Activated T-cell treated with anti-CD3 and anti-CD28 coated beads, Interleukin-2, amount 50 U/mL, for 24 hours (primary cell): ENCODE data around the gene CEP72.
"Not testable (repeated sequence)": the region's sequence is repeated elsewhere in the genome, so short reads cannot be mapped to it uniquely, and the experiment has no call there.

ENCODE experiments used
- DNase-seq: peaks from one replicate; pipeline ENCODE4 v3.0.0-alpha.2; 2020
- H3K27ac Mint-ChIP-seq: 2 replicates; pipeline ENCODE4 v1.8.0; 2020; ENCODE audit warnings: mild to moderate bottlenecking, mixed read lengths
- H3K27me3 Mint-ChIP-seq: 2 replicates; pipeline ENCODE4 v1.8.0; 2020; ENCODE audit warnings: mixed read lengths
- H3K36me3 Mint-ChIP-seq: 2 replicates; pipeline ENCODE4 v1.8.0; 2020; ENCODE audit warnings: low read depth, mixed read lengths
- H3K4me1 Mint-ChIP-seq: 2 replicates; pipeline ENCODE4 v1.8.0; 2020; ENCODE audit warnings: low read depth, mixed read lengths
- H3K4me3 Mint-ChIP-seq: 2 replicates; pipeline ENCODE4 v1.8.0; 2020; ENCODE audit warnings: mild to moderate bottlenecking, moderate library complexity, mixed read lengths
- H3K9me3 Mint-ChIP-seq: 2 replicates; pipeline ENCODE4 v1.8.0; 2020; ENCODE audit warnings: mixed read lengths

CEP72 gene

GRCh38 chr5:624118-624950, 12.2 kb downstream of the CEP72 start:
- Mint-ChIP-seq H3K27ac (no peak overlapping the region), H3K9me3 (no peaks in the 10 kb centered on the region), H3K4me3 (no peak overlapping the region), H3K27me3 (no peaks in the 10 kb centered on the region), H3K4me1 (no peaks in the 10 kb centered on the region), H3K36me3 (peaks cover 89% of the 10 kb centered on the region)
- no peak for DNase-seq

DNA sequence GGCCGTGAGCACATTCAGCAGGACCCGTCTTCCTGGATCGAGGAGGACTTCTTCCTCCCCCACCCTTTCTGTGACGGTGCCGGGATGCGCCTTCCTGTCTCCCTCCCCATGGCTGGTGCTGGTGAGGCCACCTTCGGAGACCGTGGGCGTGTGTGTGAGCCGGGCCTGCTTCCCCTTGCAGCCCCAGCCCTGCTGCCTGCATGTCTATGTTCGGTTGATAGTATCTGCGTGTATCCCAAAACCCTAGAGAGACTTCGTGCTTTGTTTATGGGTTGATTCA, 12.8 kb downstream of the CEP72 start:
- DNase-seq = no peak
- Mint-ChIP-seq H3K27me3 (no peaks in the 10 kb centered on the region), H3K27ac (no peak overlapping the region), H3K4me1 (no peaks in the 10 kb centered on the region), H3K9me3 (no peaks in the 10 kb centered on the region), H3K36me3 (peaks cover 83% of the 10 kb centered on the region), H3K4me3 (no peak overlapping the region)

DNA sequence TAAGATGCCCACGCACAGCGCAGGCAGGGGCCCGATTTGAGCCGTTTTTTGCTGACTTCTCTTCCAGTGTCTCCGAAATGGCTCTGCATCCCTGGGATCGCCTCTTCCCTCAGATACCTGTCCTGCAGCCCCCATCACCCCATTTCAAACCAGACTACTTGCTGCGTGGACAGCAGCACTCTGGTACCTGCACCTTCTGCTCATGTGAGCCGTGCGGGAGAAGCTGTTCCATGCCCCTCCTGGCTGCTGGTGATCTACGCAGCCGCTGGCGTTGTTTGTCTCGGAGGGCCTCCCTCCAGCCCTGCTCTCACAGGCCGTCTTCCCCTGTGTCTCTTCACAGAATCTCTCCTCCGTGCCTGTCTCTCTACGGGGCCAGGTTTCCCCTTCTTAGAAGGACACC, 13.4 kb downstream of the CEP72 start:
- H3K9me3 Mint-ChIP-seq = no peaks in the 10 kb centered on the region
- H3K4me1 Mint-ChIP-seq = no peaks in the 10 kb centered on the region
- H3K27ac Mint-ChIP-seq = no peak overlapping the region
- no peaks in the 10 kb centered on the region for H3K27me3 Mint-ChIP-seq
- DNase-seq = no peak
- H3K36me3 Mint-ChIP-seq = peaks cover 77% of the 10 kb centered on the region
- no peak overlapping the region for H3K4me3 Mint-ChIP-seq

- no peak for DNase-seq
- Mint-ChIP-seq H3K9me3 (no peaks in the 10 kb centered on the region), H3K4me3 (no peak overlapping the region), H3K27me3 (no peaks in the 10 kb centered on the region), H3K27ac (no peak overlapping the region), H3K4me1 (no peaks in the 10 kb centered on the region), H3K36me3 (peaks cover 64% of the 10 kb centered on the region)
Measured at GRCh38 chr5:626850-627249, 14.7 kb downstream of the CEP72 start.

GRCh38 chr5:627840-628239, 15.7 kb downstream of the CEP72 start:
- no peak for DNase-seq
- no peaks in the 10 kb centered on the region for H3K27me3 Mint-ChIP-seq
- H3K36me3 Mint-ChIP-seq = peaks cover 55% of the 10 kb centered on the region
- no peak overlapping the region for H3K4me3 Mint-ChIP-seq
- H3K4me1 Mint-ChIP-seq = no peaks in the 10 kb centered on the region
- no peaks in the 10 kb centered on the region for H3K9me3 Mint-ChIP-seq
- no peak overlapping the region for H3K27ac Mint-ChIP-seq

DNA sequence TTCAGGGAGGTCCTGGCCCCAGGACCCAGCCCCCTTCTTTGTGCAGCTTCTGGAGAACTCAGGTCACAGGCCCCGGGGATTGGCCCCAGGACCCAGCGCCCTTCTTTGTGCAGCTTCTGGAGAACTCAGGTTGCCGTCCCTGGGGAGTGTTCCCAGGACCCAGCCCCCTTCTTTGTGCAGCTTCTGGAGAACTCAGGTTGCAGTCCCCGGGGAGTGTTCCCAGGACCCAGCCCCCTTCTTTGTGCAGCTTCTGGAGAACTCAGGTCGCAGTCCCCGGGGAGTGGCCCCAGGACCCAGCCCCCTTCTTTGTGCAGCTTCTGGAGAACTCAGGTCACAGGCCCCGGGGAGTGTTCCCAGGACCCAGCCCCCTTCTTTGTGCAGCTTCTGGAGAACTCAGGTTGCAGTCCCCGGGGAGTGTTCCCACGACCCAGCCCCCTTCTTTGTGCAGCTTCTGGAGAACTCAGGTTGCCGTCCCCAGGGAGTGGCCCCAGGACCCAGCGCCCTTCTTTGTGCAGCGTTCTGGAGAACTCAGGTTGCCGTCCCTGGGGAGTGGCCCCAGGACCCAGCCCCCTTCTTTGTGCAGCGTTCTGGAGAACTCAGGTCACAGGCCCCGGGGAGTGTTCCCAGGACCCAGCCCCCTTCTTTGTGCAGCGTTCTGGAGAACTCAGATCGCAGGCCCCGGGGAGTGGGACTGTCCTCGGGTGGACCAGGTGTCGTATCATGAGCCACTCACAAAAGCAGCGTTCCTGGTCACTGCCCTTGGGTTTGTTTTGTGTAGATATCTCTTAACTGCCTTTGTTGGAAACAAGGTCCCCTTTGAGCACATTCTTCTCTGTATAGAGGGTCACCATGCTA, 16.4 kb downstream of the CEP72 start:
- not testable (repeated sequence) for DNase-seq, H3K27ac Mint-ChIP-seq, H3K27me3 Mint-ChIP-seq, H3K4me1 Mint-ChIP-seq, H3K9me3 Mint-ChIP-seq, H3K4me3 Mint-ChIP-seq
- peaks cover 56% of the 10 kb centered on the region for H3K36me3 Mint-ChIP-seq

- H3K4me1 Mint-ChIP-seq = no peaks in the 10 kb centered on the region
- no peak overlapping the region for H3K4me3 Mint-ChIP-seq
- H3K36me3 Mint-ChIP-seq = peaks cover 56% of the 10 kb centered on the region
- no peak overlapping the region for H3K27ac Mint-ChIP-seq
- peak; percentile 19 for DNase-seq
- H3K27me3 Mint-ChIP-seq = no peaks in the 10 kb centered on the region
- no peaks in the 10 kb centered on the region for H3K9me3 Mint-ChIP-seq
Measured at GRCh38 chr5:633501-633955, 21.4 kb downstream of the CEP72 start.

GRCh38 chr5:634191-634590, 22.1 kb downstream of the CEP72 start:
- H3K27me3 Mint-ChIP-seq = no peaks in the 10 kb centered on the region
- no peak overlapping the region for H3K27ac Mint-ChIP-seq
- H3K9me3 Mint-ChIP-seq = no peaks in the 10 kb centered on the region
- H3K4me1 Mint-ChIP-seq = no peaks in the 10 kb centered on the region
- DNase-seq = no peak
- peaks cover 59% of the 10 kb centered on the region for H3K36me3 Mint-ChIP-seq
- no peak overlapping the region for H3K4me3 Mint-ChIP-seq

GRCh38 chr5:635306-636055, 23.3 kb downstream of the CEP72 start:
- H3K27ac Mint-ChIP-seq = no peak overlapping the region
- no peaks in the 10 kb centered on the region for H3K27me3 Mint-ChIP-seq
- peak; percentile 14 for DNase-seq
- H3K4me1 Mint-ChIP-seq = no peaks in the 10 kb centered on the region
- H3K36me3 Mint-ChIP-seq = peaks cover 72% of the 10 kb centered on the region
- no peak overlapping the region for H3K4me3 Mint-ChIP-seq
- no peaks in the 10 kb centered on the region for H3K9me3 Mint-ChIP-seq

DNA sequence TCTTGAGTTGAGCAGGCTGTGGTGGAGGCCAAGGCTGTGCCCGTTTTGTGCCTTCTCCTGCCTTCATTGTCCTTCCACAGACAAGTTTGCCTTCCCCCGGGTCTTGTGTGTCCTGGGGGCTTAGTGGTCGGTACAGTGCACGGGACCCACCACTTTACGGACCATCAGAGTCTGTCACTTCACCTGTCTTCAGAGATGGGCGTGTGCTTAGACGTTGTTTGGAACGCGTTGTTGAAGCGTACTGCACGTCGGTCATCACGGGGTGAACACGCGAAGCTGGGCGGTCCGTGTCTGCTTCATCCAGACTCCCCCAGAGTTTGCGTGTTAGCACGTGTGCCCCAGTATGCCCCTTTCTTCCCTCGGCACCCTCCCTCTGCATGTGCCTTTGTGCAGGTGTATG, 24.8 kb downstream of the CEP72 start:
- Mint-ChIP-seq H3K27me3 (no peaks in the 10 kb centered on the region), H3K9me3 (no peaks in the 10 kb centered on the region), H3K27ac (no peak overlapping the region), H3K4me1 (no peaks in the 10 kb centered on the region), H3K36me3 (peaks cover 83% of the 10 kb centered on the region), H3K4me3 (no peak overlapping the region)
- DNase-seq = peak; percentile 5

- no peaks in the 10 kb centered on the region for H3K4me1 Mint-ChIP-seq
Measured at GRCh38 chr5:637581-638450, 25.7 kb downstream of the CEP72 start.

DNA sequence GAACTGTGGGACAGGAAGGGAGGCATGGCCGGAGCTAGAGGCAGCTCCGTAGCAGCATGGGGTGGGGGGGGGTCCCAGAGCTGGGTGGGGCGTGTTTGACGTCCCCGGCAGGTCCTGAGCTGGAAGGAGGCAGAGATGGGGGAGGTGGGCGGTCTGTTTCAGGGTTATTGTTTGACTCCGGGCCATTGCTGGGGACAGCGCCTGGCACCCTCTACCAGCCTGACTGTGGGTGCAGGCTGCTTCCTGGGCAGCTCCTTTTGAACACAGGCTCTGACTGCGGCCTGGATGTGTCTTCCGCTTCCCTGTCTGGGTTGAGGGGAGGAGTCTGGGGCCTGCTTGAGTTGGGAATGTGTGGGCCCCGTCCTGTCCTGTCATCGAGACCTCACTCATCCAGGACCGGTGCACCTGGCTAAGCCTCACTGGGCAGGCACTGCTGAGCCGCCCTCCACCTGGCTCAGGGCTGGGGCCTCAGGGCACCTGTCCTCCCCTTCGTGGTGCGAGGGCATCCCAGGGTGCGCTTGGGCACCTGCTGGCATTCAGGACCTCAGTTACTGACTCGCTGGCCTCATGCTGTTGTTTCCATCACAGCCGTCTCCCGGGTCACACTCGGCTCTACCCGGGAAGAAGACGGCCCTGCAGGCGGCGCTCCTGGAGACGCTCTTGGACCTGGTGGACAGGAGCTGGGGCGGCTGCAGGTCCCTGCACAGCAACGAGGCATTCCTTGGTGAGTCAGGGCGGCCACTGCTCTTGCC, 26.5 kb downstream of the CEP72 start:
- Mint-ChIP-seq H3K27me3 (no peaks in the 10 kb centered on the region), H3K9me3 (no peaks in the 10 kb centered on the region), H3K27ac (no peak overlapping the region), H3K4me1 (no peaks in the 10 kb centered on the region), H3K4me3 (no peak overlapping the region), H3K36me3 (peaks cover 96% of the 10 kb centered on the region)
- peak; percentile 18 for DNase-seq

More at GRCh38 chr5:637581-638450, 25.7 kb downstream of the CEP72 start:
- peak; percentile 22 for DNase-seq
- Mint-ChIP-seq H3K9me3 (no peaks in the 10 kb centered on the region), H3K4me3 (no peak overlapping the region), H3K27ac (no peak overlapping the region), H3K27me3 (no peaks in the 10 kb centered on the region), H3K36me3 (peaks cover 91% of the 10 kb centered on the region)

- Mint-ChIP-seq H3K27me3 (no peaks in the 10 kb centered on the region), H3K27ac (no peak overlapping the region), H3K4me1 (no peaks in the 10 kb centered on the region), H3K9me3 (no peaks in the 10 kb centered on the region), H3K4me3 (no peak overlapping the region), H3K36me3 (peaks cover 93% of the 10 kb centered on the region)
- peak; percentile 16 for DNase-seq
Measured at GRCh38 chr5:639253-639530, 27.1 kb downstream of the CEP72 start.
